SK-N-MC (cell line): ENCODE data around the gene STOM.
"Not testable (repeated sequence)": the region's sequence is repeated elsewhere in the genome, so short reads cannot be mapped to it uniquely, and the experiment has no call there.

Experiments used
- DNase-seq: peaks from one replicate; pipeline ENCODE4 v3.0.0-alpha.2; 2011; ENCODE audit warnings: low read depth, low spot score
- H3K27ac ChIP-seq: fragments of 200-600 bp; sonication (generic); 2 replicates; pipeline ENCODE4 v1.5.1; 2016; ENCODE audit warnings: mixed run types
- H3K36me3 ChIP-seq: fragments of 200-600 bp; sonication (generic); 2 replicates; pipeline ENCODE4 v1.6.1; 2017; ENCODE audit warnings: antibody characterized with exemption, low read length, mixed read lengths; ENCODE audit not compliant: insufficient read depth
- H3K4me3 ChIP-seq: fragments of 200-600 bp; sonication (generic); 2 replicates; pipeline ENCODE4 v1.5.1; 2016
- H3K9ac ChIP-seq: fragments of 200-600 bp; sonication (generic); 2 replicates; pipeline ENCODE4 v1.8.0; 2017; ENCODE audit warnings: mixed run types, mixed read lengths; ENCODE audit not compliant: insufficient read length
- H3K9me3 ChIP-seq: fragments of 200-600 bp; sonication (generic); 2 replicates; pipeline ENCODE4 v1.6.1; 2017; ENCODE audit warnings: low read depth, mild to moderate bottlenecking, antibody characterized with exemption, low read length, moderate library complexity, mixed read lengths
- EZH2 ChIP-seq: fragments of 200-600 bp; sonication (generic); IDR thresholded peaks from one replicate; pipeline ENCODE4 v1.6.1; 2017; ENCODE audit warnings: antibody characterized with exemption
- FOXP2 ChIP-seq: optimal IDR thresholded peaks from 2 replicates; pipeline ENCODE3; 2011; ENCODE audit warnings: mild to moderate bottlenecking, moderate library complexity; ENCODE audit not compliant: insufficient read depth; ENCODE audit errors: extremely low read length, control extremely low read depth
- POLR2AphosphoS5 ChIP-seq: IDR thresholded peaks from 2 replicates; pipeline ENCODE4 v1.6.1; 2012; ENCODE audit warnings: mild to moderate bottlenecking, low read depth, low read length, borderline replicate concordance

Gene STOM

DNA sequence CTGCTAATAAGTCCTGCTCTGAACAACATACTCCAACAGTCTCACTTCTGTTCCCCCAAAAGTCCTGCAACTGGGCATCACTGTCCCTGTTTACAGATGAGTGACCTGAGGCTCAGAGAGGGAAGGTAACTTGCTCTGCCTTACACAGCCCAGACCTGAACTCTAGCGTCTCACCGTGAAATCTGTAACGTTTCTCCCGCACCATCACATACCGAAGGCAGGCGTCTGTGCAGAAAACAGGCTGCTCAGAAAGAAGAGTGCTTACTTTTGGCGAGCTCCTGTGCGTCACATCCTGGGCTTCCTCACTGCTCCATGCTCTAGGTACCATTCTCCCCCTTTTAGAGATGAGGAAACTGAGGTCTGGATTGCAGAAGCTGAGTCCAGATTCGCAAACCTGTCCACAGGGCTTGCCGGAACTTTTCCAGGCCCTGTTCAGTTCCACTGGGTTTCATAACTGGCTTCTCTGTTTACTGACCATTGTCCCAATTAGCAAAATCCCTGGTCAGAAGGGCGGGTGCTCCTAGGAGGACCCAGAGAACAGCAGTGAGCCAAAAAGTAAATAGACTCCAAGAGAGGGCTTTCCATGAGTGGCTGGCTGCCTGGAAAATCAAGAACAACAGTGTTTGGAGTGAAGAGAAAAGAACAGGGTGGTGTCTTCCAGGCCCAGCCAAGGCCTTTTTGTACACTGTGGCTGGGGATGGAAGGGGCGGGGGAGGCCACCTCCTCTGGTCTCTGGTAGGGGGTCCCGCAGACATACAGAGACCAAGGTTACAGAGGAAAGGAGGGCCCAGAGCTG is 75.0 kb downstream of the STOM start:
- Histone ChIP-seq H3K27ac (no peak overlapping the region), H3K9me3 (no peaks in the 10 kb centered on the region), H3K4me3 (no peak overlapping the region), H3K9ac (no peak overlapping the region), H3K36me3 (no peaks in the 10 kb centered on the region)
- DNase-seq: no peak
- TF ChIP-seq FOXP2: no peak
- TF ChIP-seq POLR2AphosphoS5: no peak
- no peak for TF ChIP-seq EZH2

DNA sequence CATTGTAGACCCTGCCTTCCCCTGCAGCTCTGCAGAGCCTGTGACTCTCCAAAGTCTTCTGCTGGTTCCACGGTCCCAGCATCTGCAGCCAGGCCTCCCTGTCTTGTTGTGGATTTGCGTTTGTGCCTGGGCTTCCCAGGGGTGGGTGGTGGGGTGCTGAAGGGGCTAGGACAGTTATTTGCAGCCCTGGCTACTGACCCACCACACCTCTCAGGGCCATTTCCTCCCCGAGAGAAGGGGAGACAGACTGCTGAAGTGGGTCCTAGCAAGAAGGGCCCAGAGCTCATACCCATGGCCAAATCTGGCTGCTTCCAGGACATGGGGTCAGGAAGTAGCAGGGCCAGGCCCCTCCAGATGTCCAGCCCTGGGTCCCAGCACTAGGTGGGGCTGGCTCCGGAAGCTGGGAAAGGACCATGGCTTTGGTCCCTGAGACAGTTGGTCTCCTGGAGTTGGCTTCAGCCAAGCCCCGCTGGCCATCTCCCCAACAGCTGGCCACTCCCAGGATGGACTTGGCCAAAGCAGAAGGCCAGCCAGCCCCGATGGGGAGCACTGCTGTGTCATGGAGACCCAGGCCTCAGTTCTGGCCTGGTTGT is 75.8 kb downstream of the STOM start:
- TF ChIP-seq POLR2AphosphoS5: no peak
- TF ChIP-seq FOXP2: no peak
- TF ChIP-seq EZH2: no peak

DNA sequence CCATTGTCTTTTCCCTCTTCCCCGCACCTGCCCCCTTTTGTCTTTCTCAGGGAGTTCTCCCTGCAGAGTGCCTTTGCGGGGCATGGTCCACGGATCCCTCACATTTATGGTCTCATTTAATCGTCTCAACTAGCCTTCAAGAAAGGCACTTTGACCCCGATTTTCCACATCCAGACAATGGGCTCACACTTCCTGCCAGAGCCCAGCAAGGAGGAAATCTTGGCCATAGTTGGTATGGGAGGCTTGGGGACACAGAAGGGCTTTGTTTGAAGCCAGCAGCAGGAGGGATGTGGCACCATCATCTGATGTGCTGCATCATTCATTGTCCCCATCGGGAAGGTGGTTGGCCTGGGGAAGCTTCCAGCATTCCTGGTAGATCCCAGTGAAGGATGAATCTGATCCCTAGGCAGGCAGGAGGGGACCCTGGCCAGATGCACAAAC is 77.2 kb downstream of the STOM start:
- Histone ChIP-seq H3K9ac (no peak overlapping the region), H3K36me3 (no peaks in the 10 kb centered on the region), H3K27ac (no peak overlapping the region), H3K9me3 (no peaks in the 10 kb centered on the region), H3K4me3 (no peak overlapping the region)
- TF ChIP-seq FOXP2 (no peak), POLR2AphosphoS5 (no peak), EZH2 (no peak)
- no peak for DNase-seq

More for the DNA sequence above, 75.8 kb downstream of the STOM start:
- Histone ChIP-seq H3K27ac (no peak overlapping the region), H3K9ac (no peak overlapping the region), H3K9me3 (no peaks in the 10 kb centered on the region), H3K36me3 (no peaks in the 10 kb centered on the region), H3K4me3 (no peak overlapping the region)
- no peak for DNase-seq

DNA sequence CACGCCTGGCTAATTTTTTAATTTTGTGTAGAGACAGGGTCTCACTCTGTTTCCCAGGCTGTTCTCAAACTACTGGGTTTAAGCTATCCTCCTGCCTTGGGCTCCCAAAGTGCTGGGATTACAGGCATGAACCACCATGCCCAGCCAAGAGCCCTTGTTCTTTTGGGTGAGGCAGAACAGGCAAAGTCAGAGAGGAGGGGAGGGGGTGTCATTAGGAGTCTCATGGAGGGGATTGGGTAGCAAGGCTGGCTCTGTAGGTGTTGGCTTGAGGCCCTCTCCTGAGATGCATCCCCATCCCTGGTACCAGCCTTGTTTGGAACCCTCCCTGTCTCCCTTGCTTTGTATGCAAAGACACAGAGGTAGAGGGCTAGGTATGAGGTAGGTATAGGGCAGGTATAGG is 78.0 kb downstream of the STOM start:
- DNase-seq: no peak
- no peaks in the 10 kb centered on the region for H3K9me3 ChIP-seq
- H3K36me3 ChIP-seq: no peaks in the 10 kb centered on the region
- no peak overlapping the region for H3K4me3 ChIP-seq
- no peak overlapping the region for H3K9ac ChIP-seq
- TF ChIP-seq EZH2 (no peak), FOXP2 (no peak), POLR2AphosphoS5 (no peak)
- no peak overlapping the region for H3K27ac ChIP-seq

DNA sequence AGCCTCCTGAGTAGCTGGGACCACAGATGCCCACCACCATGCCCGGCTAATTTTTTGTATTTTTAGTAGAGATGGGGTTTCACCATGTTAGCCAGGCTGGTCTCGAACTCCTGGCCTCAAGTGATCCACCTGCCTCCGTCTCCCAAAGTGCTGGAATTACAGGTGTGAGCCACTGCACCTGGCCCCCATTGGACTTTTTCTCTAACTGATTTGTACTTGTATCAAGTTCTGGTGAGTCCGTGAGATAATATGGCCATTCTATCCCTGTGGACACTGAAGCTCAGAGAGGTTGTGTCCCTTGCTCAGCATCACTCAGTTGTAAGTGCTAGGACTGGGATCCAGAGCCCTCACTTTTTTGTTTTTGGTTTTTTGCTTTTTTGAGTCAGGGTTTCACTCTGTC is 78.5 kb downstream of the STOM start:
- DNase-seq, H3K27ac ChIP-seq, H3K9ac ChIP-seq, H3K4me3 ChIP-seq, H3K9me3 ChIP-seq, H3K36me3 ChIP-seq: not testable (repeated sequence)

DNA sequence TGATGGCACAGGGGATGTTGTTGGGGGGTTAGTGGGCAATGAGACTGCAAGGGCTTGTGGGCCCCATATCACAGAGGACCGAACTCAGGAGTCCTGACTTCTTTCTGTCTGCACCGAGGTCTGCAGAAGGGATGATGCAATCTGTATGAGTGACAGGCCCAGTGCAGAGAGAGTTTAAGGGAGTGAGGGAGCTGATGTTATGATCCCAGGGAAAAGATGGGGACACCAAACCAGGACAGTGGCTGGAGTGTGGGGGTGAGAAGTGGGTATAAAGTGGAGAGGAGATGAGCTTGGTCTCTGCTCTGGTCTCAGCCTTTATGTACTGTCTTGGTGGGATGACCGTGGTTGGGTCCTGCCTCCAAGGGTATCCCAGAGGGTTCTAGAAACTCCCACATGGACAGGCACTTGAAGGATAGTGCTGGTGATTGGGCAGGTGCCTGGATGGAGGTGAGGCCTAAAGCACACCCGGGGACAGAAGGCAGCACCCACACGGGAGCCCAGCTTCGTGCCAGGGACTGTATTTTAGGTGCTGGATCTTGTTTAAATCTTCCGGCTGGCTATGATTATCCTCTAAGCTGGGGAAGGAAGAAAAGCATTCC is 80.2 kb downstream of the STOM start:
- Histone ChIP-seq H3K27ac (no peak overlapping the region), H3K4me3 (no peak overlapping the region), H3K9ac (no peak overlapping the region), H3K9me3 (no peaks in the 10 kb centered on the region), H3K36me3 (no peaks in the 10 kb centered on the region)
- DNase-seq: no peak
- TF ChIP-seq POLR2AphosphoS5: no peak
- no peak for TF ChIP-seq EZH2
- TF ChIP-seq FOXP2: no peak

DNA sequence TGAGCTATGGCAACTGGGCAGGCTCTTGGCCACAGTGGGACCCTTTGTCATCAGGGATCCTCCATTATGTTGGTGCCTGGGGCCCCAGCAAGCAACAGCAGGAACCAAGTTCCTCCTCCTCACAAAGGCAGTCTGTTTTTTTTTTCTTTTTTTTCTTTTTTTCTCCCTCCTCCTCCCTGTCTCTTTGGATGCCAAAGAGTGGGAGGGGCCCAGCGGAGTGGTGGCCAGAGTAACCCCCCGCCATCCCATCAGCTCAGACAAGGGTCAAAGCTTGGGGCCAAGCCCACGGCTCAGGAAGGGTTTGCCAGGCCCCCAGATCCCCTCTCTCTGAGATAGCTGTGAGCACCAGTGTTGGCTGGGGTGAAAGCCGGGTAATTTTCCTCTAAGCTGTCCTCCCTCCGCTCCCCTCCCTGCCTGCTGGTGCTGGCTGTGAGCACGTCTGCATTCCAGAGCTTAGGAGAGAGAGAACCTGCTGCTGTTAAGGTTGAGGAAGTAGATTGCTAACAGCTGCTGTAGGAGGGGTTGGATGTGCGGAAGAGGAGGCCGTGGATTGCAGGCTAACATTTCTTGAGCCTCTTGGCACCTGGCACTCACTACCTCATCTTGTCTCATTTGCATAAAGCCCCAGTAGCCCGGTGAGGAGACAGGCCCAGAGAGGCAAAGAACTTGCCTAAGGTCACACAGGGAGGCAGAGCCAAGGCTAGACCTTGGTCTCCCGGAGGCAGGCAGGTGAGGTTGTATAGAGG is 80.9 kb downstream of the STOM start:
- no peaks in the 10 kb centered on the region for H3K36me3 ChIP-seq
- H3K27ac ChIP-seq: no peak overlapping the region
- no peak overlapping the region for H3K9ac ChIP-seq
- DNase-seq: no peak
- no peaks in the 10 kb centered on the region for H3K9me3 ChIP-seq
- H3K4me3 ChIP-seq: no peak overlapping the region
- TF ChIP-seq EZH2 (no peak), FOXP2 (no peak), POLR2AphosphoS5 (no peak)
